BJ (cell line): ENCODE data around the gene TNPO3. TPM values are rescaled to one million over a fixed set of nuclear protein-coding genes. Genes with fewer than 3 reads are reported as not detected.

ENCODE experiments used
- CTCF ChIA-PET: fragments of 350-600 bp; formaldehyde crosslinking; extraction: SDS; loops from one replicate; lab custom pipeline; 2021; ENCODE audit warnings: antibody characterized with exemption, inconsistent platforms; lab: Yijun Ruan, JAX
- POLR2A ChIA-PET: fragments of 300-600 bp; sonication (Branson Sonifier 250); formaldehyde crosslinking; extraction: SDS; loops from one replicate; lab custom pipeline; 2021; ENCODE audit warnings: antibody characterized with exemption; lab: Charles Lee
- DNase-seq: peaks from one replicate; pipeline ENCODE4 v3.0.0-alpha.2; 2011; ENCODE audit warnings: low read depth
- H3K27me3 ChIP-seq: 2 replicates; pipeline ENCODE4 v1.6.0; 2011; ENCODE audit warnings: low read length; ENCODE audit not compliant: control insufficient read depth, insufficient read depth
- H3K36me3 ChIP-seq: 2 replicates; pipeline ENCODE4 v1.5.1; 2011; ENCODE audit warnings: low read length; ENCODE audit not compliant: control insufficient read depth, insufficient read depth
- H3K4me3 ChIP-seq: 2 replicates; pipeline ENCODE4 v1.5.1; 2011; ENCODE audit warnings: low read depth, mild to moderate bottlenecking, control low read depth, low read length
- CTCF ChIP-seq: IDR thresholded peaks from 2 replicates; pipeline ENCODE4 v1.5.1; 2011; ENCODE audit warnings: low read depth, mild to moderate bottlenecking, control low read depth, inconsistent platforms, low read length, moderate library complexity; ENCODE audit not compliant: insufficient read depth
- polyA plus RNA-seq: library from polyadenylated mRNA; depleted of rRNA; stranded (reverse); fragments of >200 nt; gene quantifications from 2 replicates; pipeline ENCODE4 v1.2.3, GENCODE V29; 2011

The TNPO3 gene
- polyA plus RNA-seq, 1 experiment: 36.2 TPM

- TF ChIP-seq CTCF: no peak
- ChIA-PET CTCF (interaction anchor here (0.9 kb wide), 1 partner anchor 15 kb away, joined by 3 read pairs; no protein-coding TSS in a partner anchor), POLR2A (no interaction called here)
- Histone ChIP-seq H3K36me3 (0 out of 2 replicates have a peak, but pooled peaks cover 1% of the 10 kb centered on the region), H3K27me3 (no peaks in the 10 kb centered on the region), H3K4me3 (no peak overlapping the region)
- DNase-seq: no peak
These were observed 41.7 kb downstream of the TNPO3 start for GRCh38 chr7:129013048-129013724.

- POLR2A ChIA-PET: no interaction called here
- Histone ChIP-seq H3K36me3 (0 out of 2 replicates have a peak, but pooled peaks cover 1% of the 10 kb centered on the region), H3K27me3 (no peaks in the 10 kb centered on the region), H3K4me3 (no peak overlapping the region)
- DNase-seq: no peak
- CTCF ChIA-PET: interaction anchor here (0.9 kb wide), 1 partner anchor 14 kb away, joined by 3 read pairs; no protein-coding TSS in a partner anchor
- no peak for TF ChIP-seq CTCF
These were observed 42.3 kb downstream of the TNPO3 start for GRCh38 chr7:129012641-129013040.

GRCh38 chr7:129010075-129010474 is 44.8 kb downstream of the TNPO3 start:
- ChIA-PET POLR2A (no interaction called here), CTCF (interaction anchor here (0.6 to 2.5 kb wide), 4 partner anchors 11 to 127 kb away, joined by 4 to 7 read pairs (median 6); no protein-coding TSS in a partner anchor)
- no peak for TF ChIP-seq CTCF
- no peaks in the 10 kb centered on the region for H3K27me3 ChIP-seq
- H3K36me3 ChIP-seq: 0 out of 2 replicates have a peak, but pooled peaks cover 1% of the 10 kb centered on the region
- no peak overlapping the region for H3K4me3 ChIP-seq
- no peak for DNase-seq

- no peak for TF ChIP-seq CTCF
- Histone ChIP-seq H3K27me3 (no peaks in the 10 kb centered on the region), H3K36me3 (0 out of 2 replicates have a peak, but pooled peaks cover 1% of the 10 kb centered on the region), H3K4me3 (no peak overlapping the region)
- no peak for DNase-seq
- ChIA-PET CTCF (interaction anchor here (0.6 to 2.5 kb wide), 3 partner anchors 10 to 126 kb away, joined by 4 to 7 read pairs (median 4); no protein-coding TSS in a partner anchor), POLR2A (no interaction called here)
These were observed 45.5 kb downstream of the TNPO3 start for GRCh38 chr7:129009437-129009836.

GRCh38 chr7:129008645-129009414 is 46.1 kb downstream of the TNPO3 start:
- TF ChIP-seq CTCF: no peak

More at GRCh38 chr7:129008645-129009414, 46.1 kb downstream of the TNPO3 start:
- DNase-seq: no peak
- CTCF ChIA-PET: interaction anchor here (1.0 to 2.5 kb wide), 2 partner anchors 9 to 83 kb away, joined by 4 to 7 read pairs; no protein-coding TSS in a partner anchor
- Histone ChIP-seq H3K4me3 (no peak overlapping the region), H3K27me3 (no peaks in the 10 kb centered on the region), H3K36me3 (0 out of 2 replicates have a peak, but pooled peaks cover 1% of the 10 kb centered on the region)
- POLR2A ChIA-PET: no interaction called here
